ENCODE data around the gene ADGRD1. TPM values are rescaled to one million over a fixed set of nuclear protein-coding genes. Genes with fewer than 3 reads are reported as not detected.

The ADGRD1 gene
- polyA plus RNA-seq, 1 of the 3 experiments (the other 2 are of a cell fraction): not detected

DNA sequence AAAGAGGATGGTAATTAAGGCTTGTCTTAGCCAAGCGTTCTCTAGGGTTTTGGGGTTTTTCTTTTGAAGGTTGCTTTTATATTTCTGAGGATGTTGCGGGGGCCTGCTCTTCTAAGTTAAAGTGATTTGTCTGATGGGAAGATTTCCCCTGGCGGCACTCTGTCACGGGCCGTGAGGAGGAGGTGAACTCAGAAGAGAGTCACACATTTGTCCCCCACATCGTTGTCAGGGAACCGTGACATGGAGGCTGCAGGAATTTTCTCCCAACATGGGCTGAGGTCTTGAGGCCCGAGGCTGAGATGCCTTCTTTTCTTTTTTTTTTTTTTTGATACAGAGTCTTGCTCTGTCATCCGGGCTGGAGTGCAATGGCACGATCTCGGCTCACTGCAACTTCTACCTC is 71.5 kb downstream of the ADGRD1 start:
- no peaks in the 10 kb centered on the region for H3K4me1 ChIP-seq (ENCODE audit: control insufficient read depth in 1 of 2, insufficient read depth in 2 of 2, low read depth in 1 of 2, low read length in 1 of 2)
- H3K4me2 ChIP-seq: no peak overlapping the region
- ChIA-PET CTCF (no interaction called here), POLR2A (no interaction called here)
- no peaks in the 10 kb centered on the region for H3F3A ChIP-seq (replicated peaks; ENCODE audit: insufficient read depth)
- DNase-seq: no peak
- no peaks in the 10 kb centered on the region for H4K20me1 ChIP-seq (ENCODE audit: insufficient read depth)
- H3K27ac ChIP-seq (ENCODE audit: low read depth in 2 of 2, low read length in 1 of 2): no peak overlapping the region
- no peaks in the 10 kb centered on the region for H3K27me3 ChIP-seq (ENCODE audit: insufficient read depth)
- no peak overlapping the region for H3K4me3 ChIP-seq (ENCODE audit: low read depth in 2 of 2, low read length in 1 of 2)
- H2AFZ ChIP-seq (ENCODE audit: low read depth): no peak overlapping the region
- TF ChIP-seq MEF2A (IDR thresholded peaks at IDR 0.05; ENCODE audit: borderline replicate concordance, low read depth) (no peak), ZBTB33 (IDR thresholded peaks at IDR 0.05; ENCODE audit: borderline replicate concordance, low read depth) (no peak), NFIC (IDR thresholded peaks at IDR 0.05; ENCODE audit: borderline replicate concordance) (no peak), RAD21 (IDR thresholded peaks at IDR 0.05; ENCODE audit: low read length) (no peak), TEAD4 (IDR thresholded peaks at IDR 0.05; ENCODE audit: borderline replicate concordance, insufficient read depth) (no peak), POLR2AphosphoS5 (IDR thresholded peaks at IDR 0.05; ENCODE audit: low read depth, low read length) (no peak), TAF1 (IDR thresholded peaks at IDR 0.05; ENCODE audit: borderline replicate concordance, low read depth, low read length) (no peak), MXI1 (IDR thresholded peaks at IDR 0.05; ENCODE audit: low read depth, low read length) (no peak), RCOR1 (IDR thresholded peaks at IDR 0.05; ENCODE audit: low read length) (no peak), SIN3A (IDR thresholded peaks at IDR 0.05; ENCODE audit: borderline replicate concordance, low read depth, low read length) (no peak), MAX (IDR thresholded peaks at IDR 0.05; ENCODE audit: low read depth) (no peak), GATA2 (CRISPR knock-in tag; IDR thresholded peaks at IDR 0.05) (no peak)
- no peaks in the 10 kb centered on the region for H3K36me3 ChIP-seq (replicated peaks in 1 of 2; ENCODE audit: control insufficient read depth in 1 of 2, insufficient read depth in 2 of 2, low read length in 1 of 2)
- H3K79me2 ChIP-seq (ENCODE audit: insufficient read depth): no peaks in the 10 kb centered on the region
- no peak overlapping the region for H3K9ac ChIP-seq
- no peaks in the 10 kb centered on the region for H3K9me2 ChIP-seq
- 58% methylated on average over 11 of the region's 11 CpGs for WGBS (ENCODE audit: low lambda C conversion rate)
- no peaks in the 10 kb centered on the region for H3K9me3 ChIP-seq

GRCh38 chr12:131025939-131026702 is 72.4 kb downstream of the ADGRD1 start:
- Histone ChIP-seq H2AFZ (ENCODE audit: low read depth) (no peak overlapping the region), H3K4me3 (ENCODE audit: low read depth in 2 of 2, low read length in 1 of 2) (no peak overlapping the region), H3K27me3 (ENCODE audit: insufficient read depth) (no peaks in the 10 kb centered on the region), H3K9me2 (no peaks in the 10 kb centered on the region), H3K36me3 (replicated peaks in 1 of 2; ENCODE audit: control insufficient read depth in 1 of 2, insufficient read depth in 2 of 2, low read length in 1 of 2) (no peaks in the 10 kb centered on the region), H3K9me3 (no peaks in the 10 kb centered on the region), H3K27ac (ENCODE audit: low read depth in 2 of 2, low read length in 1 of 2) (no peak overlapping the region), H3K4me1 (ENCODE audit: control insufficient read depth in 1 of 2, insufficient read depth in 2 of 2, low read depth in 1 of 2, low read length in 1 of 2) (no peaks in the 10 kb centered on the region), H3F3A (replicated peaks; ENCODE audit: insufficient read depth) (no peaks in the 10 kb centered on the region), H3K4me2 (no peak overlapping the region), H4K20me1 (ENCODE audit: insufficient read depth) (no peaks in the 10 kb centered on the region), H3K9ac (no peak overlapping the region), H3K79me2 (ENCODE audit: insufficient read depth) (no peaks in the 10 kb centered on the region)
- CTCF ChIA-PET: interaction anchor here (0.6 kb wide), 1 partner anchor 43 kb away, joined by 3 read pairs; no protein-coding TSS in a partner anchor
- WGBS (ENCODE audit: low lambda C conversion rate): 81% methylated on average over 10 of the region's 23 CpGs
- POLR2A ChIA-PET: no interaction called here
- DNase-seq: no peak
- no peak for TF ChIP-seq FOSL2 (IDR thresholded peaks at IDR 0.05; ENCODE audit: borderline replicate concordance, low read depth)
- TF ChIP-seq ZBTB33 (IDR thresholded peaks at IDR 0.05; ENCODE audit: borderline replicate concordance, low read depth): no peak
- TF ChIP-seq CHD2 (IDR thresholded peaks at IDR 0.05; ENCODE audit: low read length, partially characterized antibody): no peak
- TF ChIP-seq FOXM1 (IDR thresholded peaks at IDR 0.05; ENCODE audit: low read depth): no peak
- TF ChIP-seq MAX (IDR thresholded peaks at IDR 0.05; ENCODE audit: low read depth): no peak
- TF ChIP-seq, protein P1, sequence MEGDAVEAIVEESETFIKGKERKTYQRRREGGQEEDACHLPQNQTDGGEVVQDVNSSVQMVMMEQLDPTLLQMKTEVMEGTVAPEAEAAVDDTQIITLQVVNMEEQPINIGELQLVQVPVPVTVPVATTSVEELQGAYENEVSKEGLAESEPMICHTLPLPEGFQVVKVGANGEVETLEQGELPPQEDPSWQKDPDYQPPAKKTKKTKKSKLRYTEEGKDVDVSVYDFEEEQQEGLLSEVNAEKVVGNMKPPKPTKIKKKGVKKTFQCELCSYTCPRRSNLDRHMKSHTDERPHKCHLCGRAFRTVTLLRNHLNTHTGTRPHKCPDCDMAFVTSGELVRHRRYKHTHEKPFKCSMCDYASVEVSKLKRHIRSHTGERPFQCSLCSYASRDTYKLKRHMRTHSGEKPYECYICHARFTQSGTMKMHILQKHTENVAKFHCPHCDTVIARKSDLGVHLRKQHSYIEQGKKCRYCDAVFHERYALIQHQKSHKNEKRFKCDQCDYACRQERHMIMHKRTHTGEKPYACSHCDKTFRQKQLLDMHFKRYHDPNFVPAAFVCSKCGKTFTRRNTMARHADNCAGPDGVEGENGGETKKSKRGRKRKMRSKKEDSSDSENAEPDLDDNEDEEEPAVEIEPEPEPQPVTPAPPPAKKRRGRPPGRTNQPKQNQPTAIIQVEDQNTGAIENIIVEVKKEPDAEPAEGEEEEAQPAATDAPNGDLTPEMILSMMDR (IDR thresholded peaks at IDR 0.05): no peak
- no peak for TF ChIP-seq GATA2 (CRISPR knock-in tag; IDR thresholded peaks at IDR 0.05)
- TF ChIP-seq EP300 (IDR thresholded peaks at IDR 0.05; ENCODE audit: borderline replicate concordance in 1 of 2, low read depth in 1 of 2, low read length in 1 of 2): no peak
- no peak for TF ChIP-seq MEF2A (IDR thresholded peaks at IDR 0.05; ENCODE audit: borderline replicate concordance, low read depth)
- TF ChIP-seq RXRA (IDR thresholded peaks at IDR 0.05; ENCODE audit: borderline replicate concordance, low read depth): no peak
- TF ChIP-seq POLR2AphosphoS5 (IDR thresholded peaks at IDR 0.05; ENCODE audit: low read depth, low read length): no peak
- TF ChIP-seq, protein P2, sequence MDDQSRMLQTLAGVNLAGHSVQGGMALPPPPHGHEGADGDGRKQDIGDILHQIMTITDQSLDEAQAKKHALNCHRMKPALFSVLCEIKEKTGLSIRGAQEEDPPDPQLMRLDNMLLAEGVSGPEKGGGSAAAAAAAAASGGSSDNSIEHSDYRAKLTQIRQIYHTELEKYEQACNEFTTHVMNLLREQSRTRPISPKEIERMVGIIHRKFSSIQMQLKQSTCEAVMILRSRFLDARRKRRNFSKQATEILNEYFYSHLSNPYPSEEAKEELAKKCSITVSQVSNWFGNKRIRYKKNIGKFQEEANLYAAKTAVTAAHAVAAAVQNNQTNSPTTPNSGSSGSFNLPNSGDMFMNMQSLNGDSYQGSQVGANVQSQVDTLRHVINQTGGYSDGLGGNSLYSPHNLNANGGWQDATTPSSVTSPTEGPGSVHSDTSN (IDR thresholded peaks at IDR 0.05): no peak

Measured in SK-N-SH (cell line).